22Rv1 (cell line): ENCODE measurements around the gene PREX1.

Experiments
- ZFX ChIP-seq: fragments of 450-650 bp; IDR thresholded peaks from 2 replicates; pipeline ENCODE4 v1.6.1; 2017; ENCODE audit warnings: antibody characterized with exemption, borderline replicate concordance
- TF ChIP-seq, protein P1 (sequence below): fragments of 450-650 bp; IDR thresholded peaks from 2 replicates; pipeline ENCODE4 v1.5.1; 2017; ENCODE audit warnings: mild to moderate bottlenecking

GRCh38 chr20:48751871-48752270, 75.9 kb downstream of the PREX1 start:
- TF ChIP-seq, protein P1, sequence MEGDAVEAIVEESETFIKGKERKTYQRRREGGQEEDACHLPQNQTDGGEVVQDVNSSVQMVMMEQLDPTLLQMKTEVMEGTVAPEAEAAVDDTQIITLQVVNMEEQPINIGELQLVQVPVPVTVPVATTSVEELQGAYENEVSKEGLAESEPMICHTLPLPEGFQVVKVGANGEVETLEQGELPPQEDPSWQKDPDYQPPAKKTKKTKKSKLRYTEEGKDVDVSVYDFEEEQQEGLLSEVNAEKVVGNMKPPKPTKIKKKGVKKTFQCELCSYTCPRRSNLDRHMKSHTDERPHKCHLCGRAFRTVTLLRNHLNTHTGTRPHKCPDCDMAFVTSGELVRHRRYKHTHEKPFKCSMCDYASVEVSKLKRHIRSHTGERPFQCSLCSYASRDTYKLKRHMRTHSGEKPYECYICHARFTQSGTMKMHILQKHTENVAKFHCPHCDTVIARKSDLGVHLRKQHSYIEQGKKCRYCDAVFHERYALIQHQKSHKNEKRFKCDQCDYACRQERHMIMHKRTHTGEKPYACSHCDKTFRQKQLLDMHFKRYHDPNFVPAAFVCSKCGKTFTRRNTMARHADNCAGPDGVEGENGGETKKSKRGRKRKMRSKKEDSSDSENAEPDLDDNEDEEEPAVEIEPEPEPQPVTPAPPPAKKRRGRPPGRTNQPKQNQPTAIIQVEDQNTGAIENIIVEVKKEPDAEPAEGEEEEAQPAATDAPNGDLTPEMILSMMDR: no peak
- no peak for TF ChIP-seq ZFX
